A172 (cell line): Measurements from ENCODE around the gene PRPSAP1. TPM values are rescaled to one million over a fixed set of nuclear protein-coding genes. Genes with fewer than 3 reads are reported as not detected.

Experiments used
- DNase-seq: peaks from one replicate; pipeline ENCODE4 v3.0.0-alpha.2; 2015; ENCODE audit warnings: low spot score
- total RNA-seq: library from RNA; depleted of rRNA; stranded (reverse); fragments of >200 nt; shearing (Covaris generic); gene quantifications from 2 replicates; pipeline ENCODE4 v1.2.3, GENCODE V29; 2014; rRNA removed

The PRPSAP1 gene
- total RNA-seq, 1 experiment from 2014 or later: 49.7 TPM

- peak; percentile 33 for DNase-seq
Observed at GRCh38 chr17:76266244-76266938, 87.3 kb downstream of the PRPSAP1 start.

- DNase-seq: peak; percentile 25
Observed at GRCh38 chr17:76265624-76266243, 88.0 kb downstream of the PRPSAP1 start.

- DNase-seq: peak; percentile 99
Observed at GRCh38 chr17:76264755-76265623, 88.7 kb downstream of the PRPSAP1 start, which contains the start of gene UBALD2. TSS of gene UBALD2 (plus strand) at chr17:76265348. CDS start at chr17:76265506, 158 bp downstream.

GRCh38 chr17:76264425-76264754 lies 89.3 kb downstream of the PRPSAP1 start:
- no peak for DNase-seq

GRCh38 chr17:76263896-76264295 lies 89.8 kb downstream of the PRPSAP1 start:
- DNase-seq: no peak

- no peak for DNase-seq
Observed at GRCh38 chr17:76262732-76263344, 90.9 kb downstream of the PRPSAP1 start.

GRCh38 chr17:76261421-76262215 lies 92.1 kb downstream of the PRPSAP1 start:
- no peak for DNase-seq

- no peak for DNase-seq
Observed at GRCh38 chr17:76260669-76261068, 93.0 kb downstream of the PRPSAP1 start.

GRCh38 chr17:76260220-76260619 lies 93.5 kb downstream of the PRPSAP1 start:
- DNase-seq: no peak

Other genes starting within 250 kb of the PRPSAP1 start
- gene FOXJ1, start 212.7 kb downstream of the PRPSAP1 start, total RNA-seq: not detected in 2 replicates
- 7.0 and 8.3 TPM in 2 replicates for gene RNF157, start 113.4 kb downstream of the PRPSAP1 start, total RNA-seq
- gene UBALD2, start 88.6 kb downstream of the PRPSAP1 start, total RNA-seq: 2.7 and 6.5 TPM in 2 replicates
- 2.1 and 2.8 TPM in 2 replicates for gene QRICH2, start 45.6 kb downstream of the PRPSAP1 start, total RNA-seq
- gene SPHK1, start 30.7 kb upstream of the PRPSAP1 start, total RNA-seq: 31.6 and 38.1 TPM in 2 replicates
- 11.4 and 19.4 TPM in 2 replicates for gene UBE2O, start 99.2 kb upstream of the PRPSAP1 start, total RNA-seq
- not detected in 2 replicates for gene AANAT, start 113.7 kb upstream of the PRPSAP1 start, total RNA-seq
- gene RHBDF2, start 147.5 kb upstream of the PRPSAP1 start, total RNA-seq: 36.2 and 54.9 TPM in 2 replicates
- 0.05 and 1.1 TPM in 2 replicates for gene CYGB, start 183.8 kb upstream of the PRPSAP1 start, total RNA-seq
- gene PRCD, start 186.1 kb upstream of the PRPSAP1 start, total RNA-seq: not detected in 2 replicates
- gene ST6GALNAC2, start 231.9 kb upstream of the PRPSAP1 start, total RNA-seq: 5.1 and 6.8 TPM in 2 replicates